Measurements from ENCODE around the gene TBX5. TPM values are rescaled to one million over a fixed set of nuclear protein-coding genes. Genes with fewer than 3 reads are reported as not detected.

TBX5 gene
- total RNA-seq, 1 experiment from 2014 or later = not detected

GRCh38 chr12:114327765-114328164 lies 78.2 kb downstream of the TBX5 start:
- no peak for DNase-seq (ENCODE audit: low read depth in 1 of 2, low spot score in 2 of 2)
- H3K9me3 ChIP-seq (replicated peaks) = no peaks in the 10 kb centered on the region
- H3K27ac ChIP-seq = no peak overlapping the region
- H3K27me3 ChIP-seq (replicated peaks) = no peaks in the 10 kb centered on the region
- no peaks in the 10 kb centered on the region for H3K36me3 ChIP-seq
- H3K4me1 ChIP-seq (replicated peaks) = no peaks in the 10 kb centered on the region
- no peak overlapping the region for H3K4me3 ChIP-seq

- no peak overlapping the region for H3K4me3 ChIP-seq
- H3K9me3 ChIP-seq (replicated peaks) = no peaks in the 10 kb centered on the region
- H3K27me3 ChIP-seq (replicated peaks) = no peaks in the 10 kb centered on the region
- H3K27ac ChIP-seq = no peak overlapping the region
- peaks cover 7% of the 10 kb centered on the region for H3K4me1 ChIP-seq (replicated peaks)
- H3K36me3 ChIP-seq = no peaks in the 10 kb centered on the region
- no peak for DNase-seq (ENCODE audit: low read depth in 1 of 2, low spot score in 2 of 2)
These were observed 84.4 kb downstream of the TBX5 start for GRCh38 chr12:114321524-114321923.

GRCh38 chr12:114320968-114321367 lies 85.0 kb downstream of the TBX5 start:
- Histone ChIP-seq H3K27me3 (replicated peaks) (no peaks in the 10 kb centered on the region), H3K36me3 (no peaks in the 10 kb centered on the region), H3K27ac (no peak overlapping the region), H3K4me1 (replicated peaks) (peaks cover 12% of the 10 kb centered on the region), H3K4me3 (no peak overlapping the region), H3K9me3 (replicated peaks) (no peaks in the 10 kb centered on the region)
- DNase-seq (ENCODE audit: low read depth in 1 of 2, low spot score in 2 of 2) = no peak

GRCh38 chr12:114320101-114320500 lies 85.8 kb downstream of the TBX5 start:
- no peak overlapping the region for H3K27ac ChIP-seq
- DNase-seq (ENCODE audit: low read depth in 1 of 2, low spot score in 2 of 2) = no peak
- H3K4me3 ChIP-seq = no peak overlapping the region
- peaks cover 20% of the 10 kb centered on the region for H3K4me1 ChIP-seq (replicated peaks)
- H3K27me3 ChIP-seq (replicated peaks) = no peaks in the 10 kb centered on the region
- H3K36me3 ChIP-seq = no peaks in the 10 kb centered on the region
- no peaks in the 10 kb centered on the region for H3K9me3 ChIP-seq (replicated peaks)

- Histone ChIP-seq H3K9me3 (replicated peaks) (no peaks in the 10 kb centered on the region), H3K27ac (no peak overlapping the region), H3K36me3 (no peaks in the 10 kb centered on the region), H3K4me3 (no peak overlapping the region), H3K27me3 (replicated peaks) (no peaks in the 10 kb centered on the region), H3K4me1 (replicated peaks) (peaks cover 20% of the 10 kb centered on the region)
- DNase-seq (ENCODE audit: low read depth in 1 of 2, low spot score in 2 of 2) = no peak
These were observed 86.5 kb downstream of the TBX5 start for GRCh38 chr12:114319422-114319821.

- Histone ChIP-seq H3K4me3 (no peak overlapping the region), H3K27ac (no peak overlapping the region), H3K9me3 (replicated peaks) (no peaks in the 10 kb centered on the region), H3K36me3 (no peaks in the 10 kb centered on the region), H3K4me1 (replicated peaks) (peaks cover 20% of the 10 kb centered on the region), H3K27me3 (replicated peaks) (no peaks in the 10 kb centered on the region)
- DNase-seq (ENCODE audit: low read depth in 1 of 2, low spot score in 2 of 2) = no peak
These were observed 87.0 kb downstream of the TBX5 start for GRCh38 chr12:114318984-114319383.

GRCh38 chr12:114316076-114316475 lies 89.9 kb downstream of the TBX5 start:
- DNase-seq (ENCODE audit: low read depth in 1 of 2, low spot score in 2 of 2) = peak; percentile 39 to 46
- no peaks in the 10 kb centered on the region for H3K9me3 ChIP-seq (replicated peaks)
- H3K4me3 ChIP-seq = no peak overlapping the region
- H3K27ac ChIP-seq = peak overlapping the region; percentile 43; the same call in 1 of the 2 replicates
- H3K27me3 ChIP-seq (replicated peaks) = no peaks in the 10 kb centered on the region
- no peaks in the 10 kb centered on the region for H3K36me3 ChIP-seq
- H3K4me1 ChIP-seq (replicated peaks) = peaks cover 20% of the 10 kb centered on the region

- no peaks in the 10 kb centered on the region for H3K9me3 ChIP-seq (replicated peaks)
- H3K27ac ChIP-seq = peak overlapping the region; percentile 43; the same call in 1 of the 2 replicates
- H3K4me3 ChIP-seq = no peak overlapping the region
- peaks cover 20% of the 10 kb centered on the region for H3K4me1 ChIP-seq (replicated peaks)
- H3K36me3 ChIP-seq = no peaks in the 10 kb centered on the region
- H3K27me3 ChIP-seq (replicated peaks) = no peaks in the 10 kb centered on the region
- no peak for DNase-seq (ENCODE audit: low read depth in 1 of 2, low spot score in 2 of 2)
These were observed 90.8 kb downstream of the TBX5 start for GRCh38 chr12:114314974-114315720.

- peaks cover 20% of the 10 kb centered on the region for H3K4me1 ChIP-seq (replicated peaks)
- DNase-seq (ENCODE audit: low read depth in 1 of 2, low spot score in 2 of 2) = no peak
- H3K27ac ChIP-seq = no peak overlapping the region
- H3K9me3 ChIP-seq (replicated peaks) = no peaks in the 10 kb centered on the region
- no peak overlapping the region for H3K4me3 ChIP-seq
- no peaks in the 10 kb centered on the region for H3K27me3 ChIP-seq (replicated peaks)
- no peaks in the 10 kb centered on the region for H3K36me3 ChIP-seq
These were observed 91.5 kb downstream of the TBX5 start for GRCh38 chr12:114314403-114314802.

- H3K9me3 ChIP-seq (replicated peaks) = no peaks in the 10 kb centered on the region
- no peak overlapping the region for H3K27ac ChIP-seq
- no peaks in the 10 kb centered on the region for H3K27me3 ChIP-seq (replicated peaks)
- H3K36me3 ChIP-seq = no peaks in the 10 kb centered on the region
- DNase-seq (ENCODE audit: low read depth in 1 of 2, low spot score in 2 of 2) = no peak
- H3K4me3 ChIP-seq = no peak overlapping the region
- peaks cover 18% of the 10 kb centered on the region for H3K4me1 ChIP-seq (replicated peaks)
These were observed 92.0 kb downstream of the TBX5 start for GRCh38 chr12:114313910-114314309.

GRCh38 chr12:114311974-114312373 lies 94.0 kb downstream of the TBX5 start:
- no peaks in the 10 kb centered on the region for H3K27me3 ChIP-seq (replicated peaks)
- no peak for DNase-seq (ENCODE audit: low read depth in 1 of 2, low spot score in 2 of 2)
- H3K36me3 ChIP-seq = no peaks in the 10 kb centered on the region
- H3K4me3 ChIP-seq = no peak overlapping the region
- peaks cover 18% of the 10 kb centered on the region for H3K4me1 ChIP-seq (replicated peaks)
- H3K9me3 ChIP-seq (replicated peaks) = no peaks in the 10 kb centered on the region
- no peak overlapping the region for H3K27ac ChIP-seq

- peak in 1 of 2 experiments; percentile 49 for DNase-seq (ENCODE audit: low read depth in 1 of 2, low spot score in 2 of 2)
- H3K9me3 ChIP-seq (replicated peaks) = no peaks in the 10 kb centered on the region
- H3K27ac ChIP-seq = peak overlapping the region; percentile 46
- peaks cover 13% of the 10 kb centered on the region for H3K4me1 ChIP-seq (replicated peaks)
- H3K27me3 ChIP-seq (replicated peaks) = no peaks in the 10 kb centered on the region
- no peaks in the 10 kb centered on the region for H3K36me3 ChIP-seq
- H3K4me3 ChIP-seq = no peak overlapping the region
These were observed 99.3 kb downstream of the TBX5 start for GRCh38 chr12:114306646-114307045.

GRCh38 chr12:114305446-114305845 lies 100.5 kb downstream of the TBX5 start:
- DNase-seq (ENCODE audit: low read depth in 1 of 2, low spot score in 2 of 2) = no peak
- Histone ChIP-seq H3K36me3 (no peaks in the 10 kb centered on the region), H3K4me3 (no peak overlapping the region), H3K9me3 (replicated peaks) (no peaks in the 10 kb centered on the region), H3K4me1 (replicated peaks) (peaks cover 13% of the 10 kb centered on the region), H3K27ac (no peak overlapping the region), H3K27me3 (replicated peaks) (no peaks in the 10 kb centered on the region)
